ENCODE measurements around the gene STX10.

Gene STX10

GRCh38 chr19:13164343-13165161 lies 14.4 kb upstream of the STX10 start:
- H3K36me3 ChIP-seq (replicated peaks): no peaks in the 10 kb centered on the region
- TF ChIP-seq CTCF (IDR thresholded peaks at IDR 0.05; ENCODE audit: low read depth, low read length, missing control alignments): no peak
- peak overlapping the region; percentile 72 for H3K27ac ChIP-seq
- H3K27me3 ChIP-seq (replicated peaks): no peaks in the 10 kb centered on the region
- in situ Hi-C loops (cut with HindIII; ENCODE audit: low pct_ligation_motif_present, low sequenced_read_pairs): no loop called here
- H3K4me3 ChIP-seq (ENCODE audit: low read depth, low read length): peak overlapping the region; percentile 12
- no peak for DNase-seq

DNA sequence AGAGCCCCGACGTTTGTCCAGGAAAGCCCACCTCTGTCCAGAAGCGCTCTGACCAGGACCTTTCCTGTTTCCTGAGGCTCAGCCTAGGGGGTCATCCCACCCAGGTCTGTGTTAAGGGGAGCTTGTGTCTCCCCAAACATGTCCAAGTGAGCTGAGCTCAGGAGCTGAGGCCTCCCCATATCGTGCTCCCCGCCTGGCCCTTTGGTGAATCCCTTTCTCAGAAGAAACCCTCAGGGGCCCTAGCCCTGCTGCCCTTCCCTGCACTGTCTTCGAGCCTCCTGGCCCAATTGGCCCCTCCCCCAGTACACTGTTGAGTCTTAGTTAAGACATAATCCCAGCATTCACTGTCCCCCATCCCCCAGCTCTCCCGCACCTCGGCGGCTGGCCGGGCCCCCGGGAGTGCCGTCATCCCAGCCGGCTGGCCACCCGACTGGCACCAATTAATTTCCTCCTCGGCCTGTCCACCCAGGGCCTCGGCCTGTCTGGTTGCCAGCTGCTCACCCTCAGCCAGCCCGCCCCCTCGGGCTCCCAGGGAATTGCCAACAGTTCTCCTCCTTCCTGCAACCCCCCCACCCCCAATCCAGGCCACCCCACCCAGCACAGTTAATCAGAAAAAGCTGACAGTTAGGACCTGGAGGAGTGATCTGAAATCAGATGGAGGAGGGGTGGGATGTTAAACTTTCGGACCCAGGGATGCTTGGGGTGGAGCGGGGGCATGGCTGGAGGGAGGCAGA lies 13.6 kb upstream of the STX10 start:
- in situ Hi-C loops (cut with HindIII; ENCODE audit: low pct_ligation_motif_present, low sequenced_read_pairs): no loop called here
- peak; percentile 66 for DNase-seq
- Histone ChIP-seq H3K27ac (peak overlapping the region; percentile 72), H3K27me3 (replicated peaks) (no peaks in the 10 kb centered on the region), H3K4me3 (ENCODE audit: low read depth, low read length) (peak overlapping the region; percentile 17), H3K36me3 (replicated peaks) (no peaks in the 10 kb centered on the region)
- no peak for TF ChIP-seq CTCF (IDR thresholded peaks at IDR 0.05; ENCODE audit: low read depth, low read length, missing control alignments)

DNA sequence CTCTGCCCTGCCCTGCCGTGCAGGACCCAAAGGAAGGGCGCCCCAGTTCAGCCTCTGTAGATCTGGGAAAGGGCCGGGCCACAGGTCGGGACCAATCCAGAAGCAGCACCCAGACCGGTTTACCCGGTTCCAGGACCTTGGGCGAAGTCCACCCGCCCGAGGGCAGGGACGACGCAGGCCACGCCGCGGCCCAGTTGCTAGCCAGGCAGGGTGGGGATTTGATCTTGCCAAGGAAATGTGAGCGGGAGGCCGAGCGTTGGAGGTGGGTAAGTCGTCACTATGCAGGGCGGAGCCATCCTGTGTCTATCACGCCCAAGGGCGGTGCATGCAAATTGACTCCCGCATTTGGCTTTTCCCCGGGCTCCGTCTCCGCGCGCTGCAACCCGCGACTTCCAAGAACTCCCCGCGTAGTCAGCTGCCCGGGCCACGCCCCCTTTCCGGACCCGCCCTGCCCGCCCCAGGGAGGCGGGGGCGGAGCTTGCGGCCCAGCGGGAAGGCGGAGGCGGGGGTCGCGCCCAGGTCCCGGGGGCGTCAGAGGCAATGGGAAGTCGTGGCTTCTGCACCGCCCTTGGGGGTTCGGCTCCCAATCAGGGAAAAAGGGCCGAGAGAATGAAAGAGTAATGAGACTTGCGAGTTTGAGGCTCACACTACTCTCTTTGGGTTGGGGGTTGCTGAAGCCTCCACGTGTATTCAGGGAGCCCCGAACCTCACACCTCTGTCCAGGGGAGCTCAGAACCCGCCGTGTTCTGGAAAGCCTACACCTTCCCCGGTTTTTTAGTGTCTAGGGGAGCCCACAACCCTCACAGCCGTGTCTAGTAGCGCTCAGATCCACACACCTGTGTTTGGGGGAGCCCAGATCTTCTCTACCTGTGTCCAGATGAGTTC lies 12.8 kb upstream of the STX10 start:
- Histone ChIP-seq H3K27ac (peak overlapping the region; percentile 72), H3K4me3 (ENCODE audit: low read depth, low read length) (peak overlapping the region; percentile 43), H3K27me3 (replicated peaks) (no peaks in the 10 kb centered on the region), H3K36me3 (replicated peaks) (no peaks in the 10 kb centered on the region)
- in situ Hi-C loops (cut with HindIII; ENCODE audit: low pct_ligation_motif_present, low sequenced_read_pairs): no loop called here
- TF ChIP-seq CTCF (IDR thresholded peaks at IDR 0.05; ENCODE audit: low read depth, low read length, missing control alignments): no peak
- DNase-seq: peak; percentile 96

- no peak overlapping the region for H3K4me3 ChIP-seq (ENCODE audit: low read depth, low read length)
- in situ Hi-C loops (cut with HindIII; ENCODE audit: low pct_ligation_motif_present, low sequenced_read_pairs): no loop called here
- no peaks in the 10 kb centered on the region for H3K36me3 ChIP-seq (replicated peaks)
- H3K27ac ChIP-seq: no peak overlapping the region
- no peak for TF ChIP-seq CTCF (IDR thresholded peaks at IDR 0.05; ENCODE audit: low read depth, low read length, missing control alignments)
- H3K27me3 ChIP-seq (replicated peaks): no peaks in the 10 kb centered on the region
- DNase-seq: peak; percentile 36
Measured at GRCh38 chr19:13160557-13160956, 10.4 kb upstream of the STX10 start.

- TF ChIP-seq CTCF (IDR thresholded peaks at IDR 0.05; ENCODE audit: low read depth, low read length, missing control alignments): no peak
- Histone ChIP-seq H3K27ac (no peak overlapping the region), H3K27me3 (replicated peaks) (no peaks in the 10 kb centered on the region), H3K4me3 (ENCODE audit: low read depth, low read length) (no peak overlapping the region), H3K36me3 (replicated peaks) (no peaks in the 10 kb centered on the region)
- no peak for DNase-seq
- in situ Hi-C loops (cut with HindIII; ENCODE audit: low pct_ligation_motif_present, low sequenced_read_pairs): no loop called here
Measured at GRCh38 chr19:13159713-13160112, 9.5 kb upstream of the STX10 start.
